Body of pancreas (tissue), 4 donors: ENCODE data around the gene SUPT3H. TPM values are rescaled to one million over a fixed set of nuclear protein-coding genes. Genes with fewer than 3 reads are reported as not detected.

Source experiments
- ATAC-seq: fragments of 150-250 bp; one replicate; pipeline ENCODE4 v1.9.1; 2016
- DNase-seq, 4 donors: peaks; one replicate each; pipeline ENCODE4 v3.0.0-alpha.2; 2019
- H3K27ac ChIP-seq, 4 donors: fragments of 200-600 bp; sonication (generic); 1 replicate in 3 of 4; 2 replicates in 1 of 4; pipeline versions ENCODE4 v1.5.1 to v1.6.1; 2016 to 2019; ENCODE audit warnings: mild to moderate bottlenecking in 1 of 4, mixed read lengths in 1 of 4, moderate library complexity in 1 of 4
- H3K27me3 ChIP-seq, 2 donors: fragments of 200-600 bp; sonication (generic); one replicate each; pipeline ENCODE4 v1.6.0; 2016; ENCODE audit warnings: mild to moderate bottlenecking in 1 of 2
- H3K36me3 ChIP-seq, 2 donors: fragments of 200-600 bp; sonication (generic); replicated peaks in 1 of 2; 2 replicates each; pipeline ENCODE4 v1.5.1; 2016; ENCODE audit warnings: low read depth in 2 of 2; ENCODE audit not compliant: insufficient read depth in 1 of 2
- H3K4me1 ChIP-seq: fragments of 200-600 bp; sonication (generic); one replicate; pipeline ENCODE4 v1.6.0; 2016
- H3K4me3 ChIP-seq, 2 donors: fragments of 200-600 bp; sonication (generic); 1 replicate in 1 of 2; 2 replicates in 1 of 2; pipeline ENCODE4 v1.5.1; 2016 to 2019
- H3K9me3 ChIP-seq, 3 donors: fragments of 200-600 bp; sonication (generic); 1 replicate in 2 of 3; 2 replicates in 1 of 3; pipeline ENCODE4 v1.5.1; 2016
- CTCF ChIP-seq, 7 experiments: fragments of 450-650 bp in 4 of 7; fragments of 200-600 bp in 3 of 7; sonication (generic) in 3 of 7; IDR thresholded peaks; one replicate each; pipeline ENCODE4 v1.5.1; 2016 to 2019; ENCODE audit warnings: antibody characterized with exemption in 7 of 7
- POLR2A ChIP-seq, 3 donors: fragments of 450-650 bp; IDR thresholded peaks; one replicate each; pipeline ENCODE4 v1.6.1; 2016; ENCODE audit warnings: antibody characterized with exemption in 3 of 3, mild to moderate bottlenecking in 2 of 3
- WGBS, 2 donors: methylation state at CpG; one replicate each; pipeline ENCODE4 v1.1.5; 2017; 5-methylcytosine and 5-hydroxymethylcytosine counted together
- intact Hi-C: fragments of 100-400 bp; cut with DNase I; formaldehyde crosslinking; loops from one replicate; pipeline ENCODE4 v1.15.1; 2023
- total RNA-seq, 2 donors: library from RNA; depleted of rRNA; stranded (reverse); fragments of >200 nt; gene quantifications; one replicate each; pipeline ENCODE4 v1.1.0, GENCODE V29; 2016

The SUPT3H gene
- total RNA-seq, 2 donors from 2014 or later: 4.9 to 6.7 TPM

DNA sequence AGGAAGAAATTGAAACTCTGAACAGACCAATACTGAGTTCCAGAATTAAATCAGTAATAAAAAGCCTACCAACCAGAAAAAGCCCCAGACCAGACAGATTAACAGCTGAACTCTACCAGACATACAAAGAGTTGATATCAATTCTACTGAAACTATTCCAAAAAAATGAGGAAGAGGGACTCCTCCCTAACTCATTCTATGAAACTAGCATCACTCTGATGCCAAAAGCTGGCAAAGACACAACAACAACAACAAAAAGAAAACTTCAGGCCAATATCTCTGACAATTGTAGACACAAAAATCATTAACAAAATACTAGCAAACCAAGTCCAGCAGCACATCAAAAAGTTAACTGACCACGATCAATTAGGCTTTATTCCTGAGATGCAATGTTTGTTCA is 295.6 kb downstream of the SUPT3H start:
- ATAC-seq (no peak), DNase-seq (no peak)
- no peak for TF ChIP-seq POLR2A (IDR thresholded peaks at IDR 0.05)
- no peak for TF ChIP-seq CTCF (IDR thresholded peaks at IDR 0.05)
- H3K4me3 ChIP-seq: no peak overlapping the region
- no peaks in the 10 kb centered on the region for H3K36me3 ChIP-seq
- H3K4me1 ChIP-seq: no peaks in the 10 kb centered on the region
- H3K27ac ChIP-seq: no peak overlapping the region
- intact Hi-C loops: no loop called here
- no peaks in the 10 kb centered on the region for H3K27me3 ChIP-seq
- H3K9me3 ChIP-seq: peaks cover 0 to 14% (median 0%) of the 10 kb centered on the region in 3 donors
- WGBS, 2 donors: 69 to 89% methylated on average over 1 of the region's 1 CpG

GRCh38 chr6:45081634-45082033 is 296.1 kb downstream of the SUPT3H start:
- no peak for DNase-seq
- Histone ChIP-seq H3K4me1 (no peaks in the 10 kb centered on the region), H3K36me3 (no peaks in the 10 kb centered on the region), H3K9me3 (peaks cover 0 to 14% (median 0%) of the 10 kb centered on the region in 3 donors), H3K27me3 (no peaks in the 10 kb centered on the region), H3K27ac (no peak overlapping the region), H3K4me3 (no peak overlapping the region)
- TF ChIP-seq CTCF (IDR thresholded peaks at IDR 0.05) (no peak), POLR2A (IDR thresholded peaks at IDR 0.05) (no peak)
- ATAC-seq: no peak
- WGBS, 2 donors: 88 to 92% methylated on average over 1 of the region's 1 CpG
- intact Hi-C loops: no loop called here

- Histone ChIP-seq H3K27ac (no peak overlapping the region), H3K27me3 (no peaks in the 10 kb centered on the region), H3K9me3 (peaks cover 0 to 14% (median 0%) of the 10 kb centered on the region in 3 donors), H3K36me3 (no peaks in the 10 kb centered on the region), H3K4me3 (no peak overlapping the region), H3K4me1 (no peaks in the 10 kb centered on the region)
- intact Hi-C loops: no loop called here
- TF ChIP-seq CTCF (IDR thresholded peaks at IDR 0.05): no peak
- no peak for TF ChIP-seq POLR2A (IDR thresholded peaks at IDR 0.05)
- ATAC-seq (no peak), DNase-seq (no peak)
- 96 to 98% methylated on average over 3 of the region's 3 CpGs for WGBS, 2 donors
Measured at GRCh38 chr6:45078432-45078831, 299.3 kb downstream of the SUPT3H start.

GRCh38 chr6:45076217-45076930 is 301.4 kb downstream of the SUPT3H start:
- no peak for TF ChIP-seq POLR2A (IDR thresholded peaks at IDR 0.05)
- TF ChIP-seq CTCF (IDR thresholded peaks at IDR 0.05): no peak
- peaks cover 0 to 14% (median 0%) of the 10 kb centered on the region in 3 donors for H3K9me3 ChIP-seq
- no peaks in the 10 kb centered on the region for H3K4me1 ChIP-seq
- no peaks in the 10 kb centered on the region for H3K36me3 ChIP-seq
- DNase-seq: no peak
- H3K27ac ChIP-seq: no peak overlapping the region
- H3K4me3 ChIP-seq: no peak overlapping the region
- 94 to 97% methylated on average over 2 of the region's 2 CpGs for WGBS, 2 donors
- intact Hi-C loops: no loop called here
- H3K27me3 ChIP-seq: no peaks in the 10 kb centered on the region
- no peak for ATAC-seq

- Histone ChIP-seq H3K4me3 (no peak overlapping the region), H3K9me3 (peaks cover 0 to 14% (median 0%) of the 10 kb centered on the region in 3 donors), H3K36me3 (no peaks in the 10 kb centered on the region), H3K4me1 (no peaks in the 10 kb centered on the region), H3K27me3 (no peaks in the 10 kb centered on the region), H3K27ac (no peak overlapping the region)
- intact Hi-C loops: no loop called here
- TF ChIP-seq CTCF (IDR thresholded peaks at IDR 0.05) (no peak), POLR2A (IDR thresholded peaks at IDR 0.05) (no peak)
- no peak for ATAC-seq
- WGBS, 2 donors: 66 to 72% methylated on average over 2 of the region's 2 CpGs
- no peak for DNase-seq
Measured at GRCh38 chr6:45075246-45075645, 302.5 kb downstream of the SUPT3H start.
